ENCODE data around the gene DAPK2.

Gene DAPK2

GRCh38 chr15:63946524-63947065, 99.7 kb downstream of the DAPK2 start:
- in situ Hi-C loops (cut with MboI; ENCODE audit: low sequenced_read_pairs), result no loop called here

GRCh38 chr15:63945838-63946298, 100.4 kb downstream of the DAPK2 start:
- in situ Hi-C loops (cut with MboI; ENCODE audit: low sequenced_read_pairs), result no loop called here

GRCh38 chr15:63945007-63945788, 101.1 kb downstream of the DAPK2 start:
- in situ Hi-C loops (cut with MboI; ENCODE audit: low sequenced_read_pairs), result no loop called here

GRCh38 chr15:63944681-63944955, 101.7 kb downstream of the DAPK2 start:
- in situ Hi-C loops (cut with MboI; ENCODE audit: low sequenced_read_pairs), result no loop called here

GRCh38 chr15:63943829-63944680, 102.2 kb downstream of the DAPK2 start:
- in situ Hi-C loops (cut with MboI; ENCODE audit: low sequenced_read_pairs), result no loop called here

GRCh38 chr15:63942486-63943365, 103.6 kb downstream of the DAPK2 start:
- in situ Hi-C loops (cut with MboI; ENCODE audit: low sequenced_read_pairs), result no loop called here

GRCh38 chr15:63941698-63942465, 104.4 kb downstream of the DAPK2 start:
- in situ Hi-C loops (cut with MboI; ENCODE audit: low sequenced_read_pairs), result no loop called here

DNA sequence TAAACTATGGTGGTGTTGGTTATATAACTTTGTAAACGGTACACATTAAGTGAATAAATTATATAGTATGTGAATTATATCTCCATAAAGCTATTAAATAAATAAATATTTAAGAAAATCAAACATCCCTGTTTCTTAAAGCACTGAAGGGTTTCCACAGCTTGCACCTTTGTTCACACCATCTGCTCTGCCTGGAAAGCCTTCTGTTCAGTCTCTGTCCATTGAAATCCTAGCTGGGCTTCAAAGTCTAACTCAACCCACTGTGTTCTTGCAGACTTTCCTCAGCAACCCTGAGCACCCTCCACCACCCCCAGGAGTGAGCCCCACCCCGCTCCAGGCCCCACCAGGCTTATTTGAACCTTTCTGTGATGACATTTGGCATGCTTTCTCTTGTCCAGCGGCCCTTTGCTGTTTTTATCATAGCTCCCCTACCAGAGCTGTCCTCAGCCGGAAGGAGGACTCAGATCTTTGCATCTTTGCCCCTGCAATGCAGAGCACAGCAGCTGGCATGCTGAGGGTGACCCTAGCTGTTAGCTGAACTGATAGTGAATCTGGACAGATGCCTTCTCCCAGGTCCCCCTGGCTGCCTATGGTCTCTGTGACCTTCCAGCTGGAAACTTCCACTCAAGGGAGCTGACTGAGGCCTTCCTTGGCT, 105.2 kb downstream of the DAPK2 start:
- in situ Hi-C loops (cut with MboI; ENCODE audit: low sequenced_read_pairs), result no loop called here

DNA sequence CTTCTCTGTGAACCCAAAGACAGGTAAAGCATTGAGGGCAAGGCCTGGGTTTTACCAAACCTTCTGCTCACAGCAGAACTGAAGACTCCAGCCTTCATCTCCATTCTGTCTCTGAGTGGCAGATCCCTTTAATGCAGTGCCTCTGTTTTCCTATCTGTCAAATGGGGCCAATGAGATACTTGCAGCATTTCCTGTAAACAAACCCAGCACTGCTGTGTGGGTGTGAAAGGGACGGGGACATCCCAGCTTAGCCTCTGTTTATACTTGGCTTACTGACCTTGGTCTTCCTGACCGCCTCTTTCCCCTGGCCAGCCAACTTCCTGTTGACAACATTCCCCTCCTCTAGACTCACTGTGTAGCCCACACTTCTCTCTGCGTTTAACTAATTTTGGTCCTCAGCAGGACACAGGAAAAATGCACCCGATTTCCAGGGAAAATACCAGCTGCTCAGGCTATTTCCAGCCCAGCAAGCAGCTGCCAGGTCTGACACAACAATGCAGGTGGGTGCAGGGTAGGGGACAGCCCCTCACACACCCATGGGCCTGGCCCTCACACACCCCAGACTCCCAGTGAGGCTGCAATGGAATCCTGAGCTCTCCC, 106.7 kb downstream of the DAPK2 start:
- in situ Hi-C loops (cut with MboI; ENCODE audit: low sequenced_read_pairs), result no loop called here

- in situ Hi-C loops (cut with MboI; ENCODE audit: low sequenced_read_pairs), result no loop called here
These were observed 107.7 kb downstream of the DAPK2 start for GRCh38 chr15:63938486-63939061.

DNA sequence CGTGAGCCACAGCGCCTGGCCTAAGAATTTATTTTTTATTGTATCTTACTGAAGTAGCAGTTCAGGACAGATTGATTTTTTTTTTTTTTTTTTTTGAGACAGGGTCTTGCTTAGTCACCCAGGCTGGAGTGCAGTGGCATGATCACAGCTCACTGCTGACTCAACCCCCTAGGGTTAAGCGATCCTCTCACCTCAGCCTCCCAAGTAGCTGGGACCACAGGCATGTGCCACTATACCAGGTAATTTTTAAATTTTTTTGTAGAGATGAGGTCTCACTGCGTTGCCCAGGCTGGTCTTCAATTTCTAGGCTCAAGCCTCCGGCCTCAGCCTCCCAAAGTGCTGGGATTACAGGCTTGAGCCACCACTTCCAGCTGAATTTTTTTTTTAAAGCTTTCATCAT, 112.8 kb downstream of the DAPK2 start:
- in situ Hi-C loops (cut with MboI; ENCODE audit: low sequenced_read_pairs), result no loop called here

- in situ Hi-C loops (cut with MboI; ENCODE audit: low sequenced_read_pairs), result no loop called here
These were observed 114.7 kb downstream of the DAPK2 start for GRCh38 chr15:63931556-63931955.

DNA sequence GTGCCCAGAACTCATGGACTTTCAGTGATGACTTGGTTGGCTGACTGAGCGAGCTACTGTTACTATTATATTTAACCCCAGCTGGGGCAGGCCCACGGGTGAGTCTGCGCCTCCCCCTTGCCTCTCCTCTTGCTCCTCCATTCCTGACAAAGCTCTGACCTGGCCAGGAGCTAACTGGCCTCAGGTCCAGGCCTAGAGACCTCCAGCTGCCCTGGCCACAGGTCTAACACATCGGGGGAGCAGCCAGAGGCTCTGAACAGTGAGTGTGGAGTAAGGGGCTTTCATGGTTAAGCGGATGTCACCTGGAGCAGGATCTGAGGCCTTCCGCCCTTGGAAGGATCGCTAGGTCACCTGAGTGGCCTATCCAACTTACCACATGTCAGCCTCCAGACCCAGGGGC, 116.3 kb downstream of the DAPK2 start:
- in situ Hi-C loops (cut with MboI; ENCODE audit: low sequenced_read_pairs), result no loop called here

- in situ Hi-C loops (cut with MboI; ENCODE audit: low sequenced_read_pairs), result no loop called here
These were observed 118.0 kb downstream of the DAPK2 start for GRCh38 chr15:63928185-63928842.

GRCh38 chr15:63923993-63924950, 122.0 kb downstream of the DAPK2 start:
- in situ Hi-C loops (cut with MboI; ENCODE audit: low sequenced_read_pairs), result no loop called here

DNA sequence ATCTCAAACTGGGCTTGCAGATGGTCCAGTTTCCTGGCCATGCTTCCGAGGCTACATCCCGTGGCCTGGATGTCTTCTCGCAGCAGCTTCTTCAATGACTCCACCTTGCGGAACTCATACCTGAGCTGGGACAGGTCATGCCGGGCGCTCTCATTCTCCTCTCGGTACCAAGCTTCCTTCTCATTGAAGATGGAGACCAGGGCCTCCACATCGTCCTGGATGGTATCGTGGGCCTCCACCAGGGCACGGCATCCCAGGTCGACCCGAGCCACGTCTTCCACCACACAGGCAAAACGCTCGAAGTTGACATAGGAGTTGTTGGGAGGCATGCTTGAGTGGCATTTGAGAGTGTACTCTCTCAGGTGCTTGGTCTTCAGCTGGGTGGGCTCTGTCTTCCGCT, 123.4 kb downstream of the DAPK2 start:
- in situ Hi-C loops (cut with MboI; ENCODE audit: low sequenced_read_pairs), result no loop called here

- in situ Hi-C loops (cut with MboI; ENCODE audit: low sequenced_read_pairs), result no loop called here
These were observed 123.9 kb downstream of the DAPK2 start for GRCh38 chr15:63922261-63922904.
